HG02642 (cell line): ENCODE data around the gene ACOT7.
"Not testable (repeated sequence)": the region's sequence is repeated elsewhere in the genome, so short reads cannot be mapped to it uniquely, and the experiment has no call there.

Experiments used
- ATAC-seq: cut with Tn5 transposase; IDR thresholded peaks from one replicate; pipeline ENCODE4 v1.9.1; 2021; ENCODE audit warnings: mild to moderate bottlenecking; ENCODE audit not compliant: unreplicated experiment, poor library complexity

Gene ACOT7

DNA sequence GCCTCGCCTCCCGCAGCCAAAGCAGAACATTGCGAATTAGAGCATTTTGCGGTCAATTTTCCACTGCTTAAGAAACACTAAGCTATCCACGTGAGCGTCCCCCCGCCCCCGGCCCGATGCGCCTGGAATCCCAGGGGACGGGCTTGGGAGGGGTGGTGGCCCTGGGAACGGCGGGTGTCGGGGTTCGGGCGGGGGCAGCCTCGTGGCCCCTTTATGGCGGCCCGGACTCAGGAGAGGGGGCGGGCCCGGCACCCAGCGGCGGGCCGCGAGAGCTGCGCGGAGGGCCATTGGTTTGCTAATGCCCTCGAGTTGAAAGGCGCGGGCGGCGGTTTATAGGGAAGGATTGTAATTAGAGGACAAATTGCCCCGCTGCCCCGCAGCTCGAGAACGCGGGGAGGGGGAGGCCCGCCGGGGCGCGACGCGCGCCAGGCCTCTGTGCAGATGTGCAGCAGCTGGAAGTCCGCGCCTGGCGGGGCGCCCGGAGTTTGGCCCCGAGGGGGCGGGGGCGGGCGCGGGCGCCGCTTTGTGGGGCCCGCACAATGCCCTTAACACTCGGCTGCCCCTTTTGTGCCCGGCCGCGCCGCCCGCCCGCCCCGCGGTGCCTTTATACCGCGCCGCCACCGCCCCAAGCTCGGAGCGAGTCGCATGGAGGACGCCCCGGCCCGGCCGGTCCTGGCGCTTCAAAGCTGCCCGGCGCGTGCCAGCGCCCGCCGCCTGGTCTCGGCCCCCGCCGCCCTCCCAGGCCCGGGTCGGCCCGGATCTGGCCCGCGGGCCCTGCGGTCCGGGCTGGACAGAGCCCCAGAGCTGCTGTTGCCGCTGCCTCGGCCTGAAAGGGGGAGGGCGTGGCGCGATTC is 151.5 kb downstream of the ACOT7 start:
- ATAC-seq, result no peak

- no peak for ATAC-seq
Observed at GRCh38 chr1:6241107-6241886, 152.3 kb downstream of the ACOT7 start.

DNA sequence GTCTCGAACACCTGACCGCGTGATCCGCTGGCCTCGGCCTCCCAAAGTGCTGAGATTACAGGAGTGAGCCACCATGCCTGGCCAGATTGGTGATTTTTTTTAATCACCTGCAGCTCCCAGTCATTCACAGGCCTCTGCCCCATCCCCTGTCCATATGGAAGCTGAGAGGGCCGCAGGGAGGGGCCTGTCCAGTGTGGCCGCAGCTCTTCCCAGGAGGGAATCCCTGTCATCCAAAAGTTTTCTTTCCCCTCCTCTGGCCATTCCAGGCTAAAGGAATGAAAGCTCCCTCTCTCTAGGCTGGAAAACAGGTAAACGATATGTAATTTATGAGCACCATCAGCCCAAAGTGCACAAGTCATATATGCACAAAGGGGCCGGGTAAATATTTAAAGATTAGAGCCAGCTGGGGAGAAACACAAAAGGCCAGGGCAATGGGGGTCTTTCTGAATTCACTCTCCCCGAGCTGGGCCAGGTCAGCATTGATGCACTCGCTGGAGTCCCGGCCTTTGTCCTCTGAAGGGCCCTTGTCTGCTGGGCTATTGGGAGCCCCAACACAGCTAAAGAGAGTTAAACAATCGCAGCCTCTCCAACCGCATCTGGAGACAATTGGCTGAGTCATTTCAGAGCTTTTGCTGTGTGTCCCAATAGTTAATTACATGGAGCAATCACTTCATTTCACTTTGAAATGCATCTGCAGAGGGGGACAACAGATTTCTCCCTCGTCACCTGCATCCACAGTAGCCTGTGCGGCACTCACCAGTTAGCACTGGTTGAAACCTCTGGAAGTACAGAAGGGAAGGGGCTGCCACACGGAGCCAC is 153.4 kb downstream of the ACOT7 start:
- ATAC-seq, result no peak

DNA sequence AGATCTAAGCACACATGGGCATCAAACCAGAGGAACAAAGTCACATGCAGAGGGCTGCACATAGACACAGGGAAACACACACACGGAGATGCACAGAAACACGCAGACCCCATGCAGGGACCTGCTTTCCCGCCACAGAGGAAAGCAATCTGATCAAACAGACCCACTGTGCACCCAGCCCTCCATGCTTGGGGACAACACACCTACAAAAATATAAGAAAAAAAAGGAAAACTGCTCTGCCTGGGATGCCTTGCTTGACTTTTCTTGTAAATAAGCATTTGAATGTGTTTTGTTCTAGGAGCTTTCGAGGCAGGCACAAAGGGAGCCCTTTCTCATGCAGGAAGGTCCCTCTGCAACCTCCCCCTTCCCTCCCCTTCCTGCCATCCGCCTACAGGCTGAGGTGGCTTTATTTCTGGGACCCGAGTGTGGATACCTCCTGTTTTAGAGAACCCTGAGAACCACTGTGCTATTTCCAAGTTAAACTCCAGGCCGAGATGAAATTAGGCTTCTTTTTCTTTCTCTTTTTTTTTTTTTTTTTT is 154.3 kb downstream of the ACOT7 start:
- ATAC-seq, result no peak

DNA sequence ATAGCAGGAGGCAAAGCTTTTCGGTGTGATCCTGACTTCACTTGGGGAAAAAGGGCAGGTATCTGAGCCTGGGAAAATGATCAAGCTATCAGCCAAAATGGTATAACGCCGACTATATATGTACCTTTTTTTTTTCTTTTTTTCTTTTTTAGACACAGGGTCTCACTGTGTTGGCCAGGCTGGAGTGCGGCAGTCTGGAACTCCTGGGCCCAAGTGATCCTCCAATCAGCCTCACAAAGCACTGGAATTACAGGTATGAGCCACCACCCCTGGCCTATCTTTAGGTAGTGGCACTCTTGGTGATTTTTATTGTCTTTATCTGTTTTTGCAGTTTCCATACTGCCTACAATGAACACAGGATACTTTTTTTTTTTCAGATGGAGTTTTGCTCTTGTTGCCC is 156.5 kb downstream of the ACOT7 start:
- no peak for ATAC-seq

DNA sequence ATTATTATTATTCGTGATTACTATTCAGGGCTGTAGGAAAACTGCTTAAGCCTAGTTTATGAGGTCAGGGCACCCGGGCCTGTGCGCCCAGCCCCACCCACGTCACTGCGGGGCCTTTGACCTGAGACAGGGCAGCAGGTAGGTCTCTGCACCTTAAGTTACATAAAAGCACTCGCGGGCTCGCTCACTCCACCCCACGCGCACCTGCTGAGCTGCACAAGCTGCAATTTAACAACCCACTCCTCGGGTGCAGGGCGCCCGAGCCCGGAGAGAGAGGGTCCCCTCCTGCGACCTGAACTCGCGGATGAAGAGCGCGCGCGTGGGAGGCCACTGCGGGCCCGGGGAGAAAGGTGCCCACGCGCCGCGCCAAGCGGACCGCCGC is 158.3 kb downstream of the ACOT7 start:
- no peak for ATAC-seq

GRCh38 chr1:6234502-6235295 is 158.9 kb downstream of the ACOT7 start:
- no peak for ATAC-seq

- ATAC-seq, result no peak
Observed at GRCh38 chr1:6233376-6233775, 160.2 kb downstream of the ACOT7 start.

DNA sequence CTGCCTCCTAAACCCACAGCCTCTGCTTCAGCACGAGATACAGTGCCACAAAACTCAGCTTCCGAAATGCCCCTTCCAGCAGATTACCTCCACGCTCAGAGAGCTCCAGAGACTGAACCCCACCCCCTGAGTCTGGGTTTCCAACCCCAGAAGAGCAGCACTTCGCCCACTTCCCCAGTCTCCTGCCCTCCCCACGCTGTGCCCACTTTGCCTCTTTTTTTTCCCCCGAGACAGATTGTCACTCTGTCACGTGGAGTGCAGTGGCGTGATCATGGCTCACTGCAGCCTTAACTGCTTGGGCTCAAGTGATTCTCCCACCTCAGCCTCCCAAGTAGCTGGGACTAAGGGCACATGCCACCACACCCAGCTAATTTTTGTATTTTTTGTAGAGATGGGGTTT is 167.9 kb downstream of the ACOT7 start:
- no peak for ATAC-seq

DNA sequence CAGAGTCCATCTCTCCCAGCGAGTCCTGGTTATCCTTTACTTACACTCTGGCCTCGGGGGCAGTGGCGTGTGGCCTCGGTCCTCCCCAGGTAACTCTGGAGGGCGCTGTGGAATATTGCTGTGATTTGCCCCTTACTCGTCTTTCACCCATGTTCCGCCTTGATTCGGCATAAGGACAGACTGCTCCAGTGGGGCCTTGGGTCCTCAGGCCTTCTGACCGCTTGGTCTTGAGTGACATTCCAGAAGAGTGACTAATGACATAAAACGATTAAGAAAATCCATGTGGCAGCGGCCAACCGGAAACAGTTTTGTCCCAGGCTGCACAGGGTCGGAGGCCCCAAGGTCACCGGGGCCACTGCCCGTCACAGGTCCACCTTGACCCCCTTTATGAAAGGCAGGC is 168.8 kb downstream of the ACOT7 start:
- no peak for ATAC-seq

DNA sequence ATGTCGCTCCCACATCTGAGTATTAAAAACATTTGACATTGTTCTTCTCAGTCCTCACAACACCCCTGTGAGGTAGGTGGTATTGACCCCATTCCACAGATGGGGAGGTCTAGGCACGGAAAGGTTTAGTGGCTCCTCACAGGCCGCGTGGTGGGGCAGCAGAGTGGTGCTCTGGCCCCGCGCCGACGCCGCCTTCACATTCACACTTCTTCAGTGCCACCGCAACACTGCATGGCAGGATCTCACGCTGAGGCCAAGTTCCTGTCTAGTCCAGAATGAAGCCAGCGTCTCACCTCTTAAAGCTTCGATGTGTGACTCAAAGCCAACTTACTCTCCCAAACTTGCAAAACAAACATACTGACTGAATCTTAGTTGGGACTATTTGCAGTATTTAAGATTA is 169.9 kb downstream of the ACOT7 start:
- no peak for ATAC-seq

GRCh38 chr1:6222636-6223035 is 170.9 kb downstream of the ACOT7 start:
- ATAC-seq, result no peak

DNA sequence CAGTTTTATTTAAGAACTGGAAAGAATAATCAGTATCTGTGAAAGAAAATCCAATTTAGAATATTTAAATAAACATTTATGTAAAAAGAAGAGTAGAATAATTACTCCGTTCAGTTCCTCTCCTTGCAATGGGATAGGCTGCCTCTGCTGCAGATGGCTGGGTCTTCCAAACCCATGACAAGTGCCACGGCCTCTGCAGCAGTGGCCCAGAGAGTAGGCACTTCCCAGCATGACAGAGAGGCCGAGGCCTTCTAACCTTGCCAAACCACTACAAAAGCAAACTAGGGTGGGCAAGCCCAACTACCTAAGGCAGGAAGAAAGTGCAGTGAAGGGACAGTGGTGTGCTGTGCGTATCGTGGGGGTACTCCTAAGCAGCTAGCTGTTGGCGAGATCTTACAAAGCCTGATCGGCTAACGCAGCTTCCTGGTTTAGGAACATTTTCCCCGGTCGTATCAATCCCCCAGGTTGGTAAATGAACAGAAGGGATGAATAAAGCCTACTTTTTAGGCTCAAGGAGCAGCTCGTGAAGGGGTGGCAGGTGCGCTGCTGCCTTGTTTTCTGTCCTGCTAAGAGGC is 172.3 kb downstream of the ACOT7 start:
- ATAC-seq, result no peak

- ATAC-seq, result no peak
Observed at GRCh38 chr1:6220236-6220635, 173.3 kb downstream of the ACOT7 start.

DNA sequence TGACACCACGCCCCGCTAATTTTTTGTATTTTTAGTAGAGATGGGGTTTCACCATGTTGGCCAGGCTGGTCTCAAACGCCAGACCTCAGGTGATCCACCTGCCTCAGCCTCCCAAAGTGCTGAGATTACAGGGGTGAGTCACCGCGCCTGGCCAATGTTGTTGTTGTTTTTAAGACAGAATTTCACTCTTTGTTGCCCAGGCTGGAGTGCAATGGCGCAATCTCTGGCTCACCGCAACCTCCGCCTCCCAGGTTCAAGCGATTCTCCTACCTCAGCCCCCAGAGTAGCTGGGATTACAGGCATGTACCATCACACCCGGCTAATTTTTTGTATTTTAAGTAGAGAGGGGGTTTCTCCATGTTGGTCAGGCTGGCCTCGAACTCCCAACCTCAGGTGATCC is 173.9 kb downstream of the ACOT7 start:
- not testable (repeated sequence) for ATAC-seq

DNA sequence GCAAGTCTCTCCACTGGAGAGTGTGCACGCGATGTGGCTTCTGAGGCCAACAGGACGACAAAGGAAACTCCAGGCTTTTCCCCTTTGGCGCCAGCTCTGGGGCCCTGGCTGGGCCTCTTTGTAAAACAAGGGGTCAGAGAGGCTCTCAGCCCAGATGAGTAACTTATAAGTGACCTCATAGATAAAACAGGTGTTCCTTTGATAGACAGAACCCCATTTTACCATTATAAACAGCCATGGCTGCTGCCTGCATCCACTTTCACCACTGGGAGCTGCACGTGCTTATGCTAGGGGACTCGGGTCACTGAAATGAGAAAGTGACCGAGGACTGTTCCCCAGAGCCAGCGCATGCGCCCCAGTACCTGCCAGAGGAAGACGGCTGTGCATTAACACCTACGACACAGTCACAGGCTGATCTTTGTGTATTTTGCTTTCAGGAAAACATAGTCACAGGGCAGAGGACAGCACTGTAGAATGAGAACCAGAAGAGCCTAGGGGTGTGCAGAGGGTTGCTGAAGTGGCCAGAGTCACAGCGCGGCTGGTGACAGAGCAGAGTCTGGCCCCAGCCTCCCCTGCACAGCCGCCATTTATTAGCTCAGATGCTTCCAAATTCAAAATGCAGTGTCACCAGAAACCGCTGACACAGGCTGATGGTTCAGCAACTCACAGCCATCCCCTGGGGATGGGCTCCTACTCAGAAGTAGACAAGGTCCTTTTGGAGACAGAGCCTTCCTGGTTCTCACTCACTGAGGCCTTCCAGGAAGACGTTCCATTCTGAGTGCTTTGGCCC is 175.0 kb downstream of the ACOT7 start:
- ATAC-seq, result no peak
